HG03108 (cell line): ENCODE data around the gene MED15.

Source experiments
- ATAC-seq: cut with Tn5 transposase; IDR thresholded peaks from one replicate; pipeline ENCODE4 v1.9.1; 2021; ENCODE audit warnings: moderate library complexity; ENCODE audit not compliant: unreplicated experiment

Gene MED15

GRCh38 chr22:20568502-20569058 lies 61.2 kb downstream of the MED15 start:
- no peak for ATAC-seq

DNA sequence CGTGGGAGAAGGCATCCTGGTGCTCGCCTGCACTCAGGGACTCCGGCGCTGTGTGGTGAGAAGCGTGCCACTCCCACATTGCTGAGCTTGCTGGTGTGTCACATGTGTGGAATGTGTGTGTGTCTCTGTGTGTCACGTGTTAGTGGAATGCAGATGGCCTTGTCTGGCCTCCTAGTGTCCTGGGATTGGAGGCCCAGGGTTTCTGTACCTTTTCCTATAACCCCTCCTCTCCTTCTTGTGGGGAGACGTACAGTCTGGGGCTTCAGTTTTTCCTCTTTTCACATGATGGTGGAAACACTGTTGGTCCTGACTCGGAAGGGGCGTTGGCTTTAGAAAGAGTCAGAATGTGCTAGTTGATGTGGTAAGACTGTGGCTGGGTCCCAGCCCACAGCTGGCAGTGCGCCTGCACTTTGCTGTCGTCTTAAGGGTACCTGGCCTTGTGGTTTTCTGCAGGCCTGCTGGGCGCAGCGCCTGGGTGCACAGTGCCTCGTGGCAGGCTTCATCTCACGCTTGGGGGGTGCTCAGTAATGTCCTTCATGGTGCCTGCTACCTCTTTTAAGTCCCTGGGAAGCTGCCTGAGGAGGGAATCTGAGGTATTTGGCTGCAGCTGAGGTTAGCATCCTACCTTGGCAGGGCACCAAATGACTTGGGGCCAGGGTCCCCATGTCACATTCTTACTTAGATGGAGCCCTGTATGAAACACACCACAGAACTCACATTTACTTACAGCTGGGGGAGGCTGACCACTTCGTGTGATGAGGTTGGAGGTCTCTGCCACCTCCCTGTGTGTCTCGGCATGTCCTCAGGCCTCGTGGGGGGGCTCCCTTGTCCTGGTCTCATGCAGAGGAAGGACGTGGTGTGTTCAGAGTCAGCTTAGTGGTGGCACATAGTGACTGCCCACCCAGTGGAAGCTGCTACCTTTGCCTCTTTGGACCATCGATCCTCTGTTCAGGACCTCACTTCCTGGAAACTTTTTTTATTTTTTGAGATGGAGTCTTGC lies 61.9 kb downstream of the MED15 start:
- ATAC-seq = no peak

- ATAC-seq = no peak
These were observed 63.7 kb downstream of the MED15 start for GRCh38 chr22:20571078-20571503.

GRCh38 chr22:20571531-20572007 lies 64.2 kb downstream of the MED15 start:
- no peak for ATAC-seq

GRCh38 chr22:20572132-20572802 lies 64.9 kb downstream of the MED15 start:
- ATAC-seq = no peak

DNA sequence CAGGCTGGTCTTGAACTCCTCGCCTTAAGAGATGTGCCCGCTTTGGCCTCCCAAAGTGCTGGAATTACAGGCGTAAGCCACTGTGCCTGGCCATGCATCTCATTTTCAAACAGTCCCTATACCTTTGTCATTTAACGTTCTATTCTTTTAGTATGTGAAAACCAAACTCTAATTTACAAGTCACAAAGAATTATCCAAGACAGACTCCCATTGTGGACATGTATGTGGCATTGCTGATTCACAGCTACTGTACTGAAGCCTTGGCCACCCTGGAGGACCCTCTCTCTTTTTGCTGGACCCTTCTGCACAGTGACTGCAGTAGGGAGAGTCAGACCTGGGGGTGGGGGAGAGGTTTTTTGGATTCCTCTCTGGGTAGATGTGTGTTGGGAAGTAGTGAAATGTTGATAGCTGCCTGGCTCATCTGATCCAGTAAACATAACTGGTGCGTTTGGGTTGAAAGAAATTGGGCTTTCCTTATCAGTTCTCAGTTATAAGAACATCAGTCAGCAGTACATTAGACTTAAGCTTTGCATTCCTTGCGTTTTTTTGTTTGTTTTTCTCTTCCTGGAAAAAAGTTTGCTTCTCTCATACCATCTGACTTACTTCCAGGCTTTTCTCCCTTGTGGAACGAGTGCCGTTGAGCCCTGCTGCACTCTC lies 65.9 kb downstream of the MED15 start:
- no peak for ATAC-seq

DNA sequence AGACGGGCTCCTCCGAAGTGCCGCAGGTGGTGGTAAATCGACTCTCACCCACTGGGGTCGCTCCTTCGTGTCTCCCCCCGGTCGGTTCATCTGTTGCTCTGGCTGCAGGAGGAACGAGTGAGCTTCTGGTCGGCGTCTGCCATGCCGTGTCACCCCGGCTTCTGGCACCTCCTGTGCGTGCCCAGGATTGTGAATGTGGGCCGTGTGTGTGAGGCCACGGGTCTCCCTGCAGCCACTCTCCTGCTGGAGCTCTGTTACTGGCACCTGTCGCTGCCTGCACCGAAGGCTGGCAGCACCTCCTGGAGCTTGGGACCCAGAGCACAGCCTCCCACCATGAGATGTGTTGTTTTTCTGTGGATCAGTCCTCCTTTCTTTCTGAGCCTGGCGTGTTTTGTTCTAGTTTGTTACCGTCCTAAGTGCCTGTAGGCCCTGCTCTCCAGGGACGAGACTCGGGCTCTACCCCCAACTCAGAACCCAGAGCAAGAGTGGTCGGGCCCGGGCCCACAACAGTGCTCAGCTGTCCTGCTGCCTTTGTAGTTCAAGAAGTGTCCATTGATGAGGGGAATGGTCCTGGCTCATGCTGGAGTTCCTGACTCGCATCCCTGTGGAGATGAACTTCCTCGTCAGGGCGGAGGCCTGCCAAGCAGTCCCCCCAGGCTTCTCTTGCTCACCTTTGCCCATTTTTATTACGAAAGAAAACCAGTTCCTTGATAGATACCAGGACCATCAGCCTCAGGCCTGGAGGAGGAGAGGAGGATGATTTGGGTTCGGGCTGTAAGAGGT lies 66.6 kb downstream of the MED15 start:
- ATAC-seq = no peak

GRCh38 chr22:20574920-20575353 lies 67.5 kb downstream of the MED15 start:
- no peak for ATAC-seq

GRCh38 chr22:20575724-20576444 lies 68.5 kb downstream of the MED15 start:
- ATAC-seq = no peak

DNA sequence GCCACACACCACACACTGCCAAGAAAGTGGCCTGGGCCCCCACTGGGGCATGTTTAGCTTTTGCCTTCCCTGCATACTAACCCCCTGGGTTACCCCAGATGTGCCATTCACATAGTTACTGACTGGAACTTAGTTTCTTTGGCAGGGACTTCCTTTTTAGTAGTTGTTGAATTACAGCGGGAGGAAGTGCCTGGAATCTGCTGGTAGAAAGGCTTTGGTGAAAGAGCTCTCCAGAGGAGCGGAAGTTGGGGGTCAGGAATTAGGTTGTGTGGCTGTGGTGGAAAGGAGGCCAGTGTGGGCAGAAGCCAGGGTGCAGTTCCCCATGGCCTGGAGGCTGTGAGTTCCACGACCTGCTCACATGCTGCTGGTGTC lies 69.0 kb downstream of the MED15 start:
- no peak for ATAC-seq

DNA sequence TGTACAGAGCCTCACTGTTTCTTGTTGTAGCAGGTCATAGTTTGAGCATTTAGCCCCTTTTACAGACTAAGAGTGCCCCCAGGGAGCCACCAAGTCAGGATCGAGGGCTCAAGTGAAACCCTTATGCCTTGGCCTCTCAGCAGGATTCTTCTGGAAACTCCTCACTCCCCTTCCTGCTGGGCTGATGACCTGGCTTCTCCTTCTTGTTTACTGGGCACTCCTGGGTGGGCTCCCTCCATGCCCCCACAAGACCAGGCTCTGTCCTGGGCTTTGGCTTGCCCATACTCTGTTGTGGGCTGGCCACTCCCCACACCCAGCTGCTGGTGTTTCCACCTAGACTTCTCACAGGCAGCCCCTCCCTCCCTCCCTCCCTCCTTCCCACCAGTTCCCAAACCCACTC lies 69.6 kb downstream of the MED15 start:
- ATAC-seq = no peak

DNA sequence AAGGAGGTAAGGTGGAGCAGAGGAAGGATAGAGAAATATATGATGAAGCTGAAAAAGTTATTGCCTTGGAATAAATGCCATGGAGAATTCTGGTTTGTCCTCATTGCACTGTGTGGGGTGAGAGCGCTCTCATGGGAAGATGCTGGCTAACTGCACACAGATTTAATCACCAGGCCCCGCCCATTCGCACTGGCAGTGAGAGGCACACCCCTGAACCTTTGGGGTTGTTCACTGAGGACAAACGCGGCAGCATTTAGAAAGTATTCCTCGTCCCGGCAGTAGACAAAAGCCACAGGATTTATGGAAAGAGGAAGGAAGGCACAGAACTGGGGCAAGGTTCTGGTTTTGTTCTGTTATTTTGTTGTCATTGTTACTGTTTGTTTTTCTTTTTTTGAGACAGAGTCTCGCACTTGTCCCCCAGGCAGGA lies 70.2 kb downstream of the MED15 start:
- no peak for ATAC-seq

DNA sequence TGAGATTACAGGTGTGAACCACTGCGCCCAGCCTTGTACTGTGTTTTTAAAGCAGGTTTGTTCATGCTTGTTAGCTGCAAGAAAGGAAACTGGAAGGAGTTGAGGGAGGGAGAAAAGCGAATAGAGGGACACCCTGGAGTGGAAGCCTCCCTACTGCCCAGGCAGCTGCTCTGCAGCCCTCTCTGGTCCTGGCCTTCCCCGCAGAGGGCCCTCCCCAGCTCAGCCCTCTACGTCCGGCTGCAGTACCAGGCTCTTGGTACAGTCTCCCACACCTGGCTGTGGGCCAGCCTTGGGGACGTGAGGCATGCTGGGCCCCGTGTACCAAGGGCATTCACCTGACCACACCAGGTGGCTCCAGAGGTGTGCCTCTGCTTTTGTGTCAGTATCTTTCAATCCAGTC lies 70.8 kb downstream of the MED15 start:
- ATAC-seq = no peak

- no peak for ATAC-seq
These were observed 71.3 kb downstream of the MED15 start for GRCh38 chr22:20578707-20579106.

DNA sequence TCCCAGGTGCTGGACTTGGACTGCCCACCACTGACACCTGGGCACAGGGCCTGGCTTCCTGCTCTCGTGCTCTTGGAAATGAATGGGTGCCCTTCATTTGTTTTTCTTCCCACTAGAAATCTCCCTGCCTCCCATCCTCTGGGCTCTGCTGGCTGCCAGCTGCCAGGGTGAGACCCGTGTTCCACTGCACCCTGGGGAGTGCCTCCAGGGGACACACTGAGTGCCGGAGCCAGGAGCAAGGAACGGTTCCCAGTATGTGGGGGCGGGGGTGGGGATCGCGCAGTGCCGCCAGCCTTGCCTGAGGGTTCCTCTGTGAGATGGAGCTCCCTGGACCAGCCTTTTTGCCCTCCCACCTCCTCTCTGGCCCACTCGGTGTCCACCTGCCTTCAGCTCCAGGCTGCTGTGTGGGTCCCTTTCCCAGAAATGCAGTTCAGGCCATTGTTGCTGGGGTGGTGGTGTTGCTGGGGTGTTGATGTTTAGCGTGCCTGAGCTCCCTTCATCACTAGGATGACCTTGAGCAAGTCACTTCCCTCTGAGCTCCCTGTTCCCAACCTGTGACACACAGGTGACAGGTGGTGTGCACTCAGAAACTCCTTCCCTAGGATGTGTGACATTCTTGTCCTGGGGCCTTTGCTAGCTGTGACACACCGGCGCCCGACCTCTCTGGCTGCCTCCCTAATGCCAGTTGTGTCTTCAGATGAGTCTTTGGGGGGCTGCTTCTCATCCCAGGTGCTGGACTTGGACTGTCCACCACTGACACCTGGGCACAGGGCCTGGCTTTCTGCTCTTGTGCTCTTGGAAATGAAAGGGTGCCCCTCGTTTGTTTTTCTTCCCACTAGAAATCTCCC lies 72.1 kb downstream of the MED15 start:
- no peak for ATAC-seq

- ATAC-seq = no peak
These were observed 72.8 kb downstream of the MED15 start for GRCh38 chr22:20580179-20580578.

GRCh38 chr22:20580611-20581502 lies 73.4 kb downstream of the MED15 start:
- ATAC-seq = no peak
